SK-N-SH (cell line): ENCODE measurements around the gene CDH13. TPM values are rescaled to one million over a fixed set of nuclear protein-coding genes. Genes with fewer than 3 reads are reported as not detected.

Experiments used
- CTCF ChIA-PET: fragments of 300-600, 350-600 bp; formaldehyde crosslinking; extraction: SDS; loops from one replicate; lab custom pipeline; 2021; lab: Yijun Ruan, JAX
- POLR2A ChIA-PET: fragments of 350-600 bp; sonication (Branson Sonifier 250); formaldehyde crosslinking; extraction: SDS; loops from one replicate; lab custom pipeline; 2020; ENCODE audit warnings: antibody characterized with exemption, inconsistent platforms; lab: Yijun Ruan, JAX
- DNase-seq: peaks from one replicate; pipeline ENCODE4 v3.0.0; 2012
- H2AFZ ChIP-seq: fragments of 200-600 bp; sonication (generic); 2 replicates; pipeline ENCODE4 v1.8.1; 2016; ENCODE audit warnings: antibody characterized with exemption, mild to moderate bottlenecking, low read depth
- H3F3A ChIP-seq: fragments of 200-600 bp; sonication (generic); replicated peaks from 2 replicates; pipeline ENCODE3; 2016; ENCODE audit warnings: antibody characterized with exemption, mild to moderate bottlenecking; ENCODE audit not compliant: insufficient read depth
- H3K27ac ChIP-seq, 2 experiments: fragments of 200-500 bp in 1 of 2; fragments of 200-600 bp in 1 of 2; sonication (Bioruptor generic) in 1 of 2; sonication (generic), shearing (Covaris generic) in 1 of 2; 2 replicates each; pipeline versions ENCODE4 v1.5.1 to v1.6.1; 2014 to 2016; ENCODE audit warnings: low read depth in 2 of 2, inconsistent platforms in 1 of 2, low read length in 1 of 2, mild to moderate bottlenecking in 1 of 2, mixed read lengths in 1 of 2
- H3K27me3 ChIP-seq: fragments of 200-600 bp; sonication (generic), shearing (Covaris generic); 2 replicates; pipeline ENCODE4 v1.6.1; 2016; ENCODE audit warnings: mixed run types; ENCODE audit not compliant: insufficient read depth
- H3K36me3 ChIP-seq, 2 experiments: fragments of 200-500 bp in 1 of 2; fragments of 200-600 bp in 1 of 2; sonication (Bioruptor generic) in 1 of 2; sonication (generic) in 1 of 2; replicated peaks in 1 of 2; 2 replicates each; pipeline versions ENCODE3 to v1.5.1; 2014 to 2016; ENCODE audit warnings: low read length in 1 of 2, mild to moderate bottlenecking in 1 of 2; ENCODE audit not compliant: insufficient read depth in 2 of 2, control insufficient read depth in 1 of 2
- H3K4me1 ChIP-seq, 2 experiments: fragments of 200-500 bp in 1 of 2; fragments of 200-600 bp in 1 of 2; sonication (Bioruptor generic) in 1 of 2; sonication (generic), shearing (Covaris generic) in 1 of 2; 2 replicates each; pipeline versions ENCODE4 v1.5.1 to v1.6.1; 2014 to 2016; ENCODE audit warnings: low read depth in 1 of 2, low read length in 1 of 2, mixed run types in 1 of 2; ENCODE audit not compliant: insufficient read depth in 2 of 2, control insufficient read depth in 1 of 2
- H3K4me2 ChIP-seq: fragments of 200-600 bp; sonication (generic), shearing (Covaris generic); 2 replicates; pipeline ENCODE4 v1.6.1; 2017; ENCODE audit warnings: mixed run types
- H3K4me3 ChIP-seq, 2 experiments: fragments of 200-500 bp in 1 of 2; fragments of 200-600 bp in 1 of 2; sonication (Bioruptor generic) in 1 of 2; sonication (generic), shearing (Covaris generic) in 1 of 2; 2 replicates each; pipeline versions ENCODE4 v1.5.1 to v1.8.1; 2014 to 2016; ENCODE audit warnings: low read depth in 2 of 2, inconsistent platforms in 1 of 2, low read length in 1 of 2, mild to moderate bottlenecking in 1 of 2, mixed read lengths in 1 of 2, moderate library complexity in 1 of 2
- H3K79me2 ChIP-seq: fragments of 200-600 bp; sonication (generic); 2 replicates; pipeline ENCODE4 v1.8.1; 2017; ENCODE audit warnings: mild to moderate bottlenecking; ENCODE audit not compliant: insufficient read depth
- H3K9ac ChIP-seq: fragments of 200-600 bp; sonication (generic); 2 replicates; pipeline ENCODE4 v1.6.1; 2017; ENCODE audit warnings: mixed run types
- H3K9me2 ChIP-seq: fragments of 200-600 bp; sonication (generic); 2 replicates; pipeline ENCODE4 v1.6.1; 2017; ENCODE audit warnings: mixed run types
- H3K9me3 ChIP-seq: fragments of 200-600 bp; sonication (generic); 2 replicates; pipeline ENCODE4 v1.6.1; 2017; ENCODE audit warnings: mixed run types, mild to moderate bottlenecking, moderate library complexity
- H4K20me1 ChIP-seq: fragments of 200-600 bp; sonication (generic); 2 replicates; pipeline ENCODE4 v1.6.1; 2017; ENCODE audit warnings: mild to moderate bottlenecking, mixed run types; ENCODE audit not compliant: insufficient read depth
- CHD2 ChIP-seq: fragments of 150-350 bp; IDR thresholded peaks from 2 replicates; pipeline ENCODE4 v1.6.1; 2018; ENCODE audit warnings: low read length; ENCODE audit not compliant: partially characterized antibody
- EP300 ChIP-seq, 2 experiments: IDR thresholded peaks; 2 replicates each; pipeline versions ENCODE4 v1.4.0 to v1.6.1; 2012; ENCODE audit warnings: borderline replicate concordance in 1 of 2, low read depth in 1 of 2, low read length in 1 of 2
- FOSL2 ChIP-seq: IDR thresholded peaks from 2 replicates; pipeline ENCODE4 v1.4.0; 2012; ENCODE audit warnings: low read depth, mild to moderate bottlenecking, moderate library complexity, borderline replicate concordance
- FOXJ3 ChIP-seq: sonication (generic); formaldehyde crosslinking; IDR thresholded peaks from 2 replicates; pipeline ENCODE4 v1.5.1; 2020; ENCODE audit warnings: mild to moderate bottlenecking, missing genetic modification reagents
- GABPA ChIP-seq: IDR thresholded peaks from 2 replicates; pipeline ENCODE4 v1.4.0; 2012; ENCODE audit warnings: low read depth, mild to moderate bottlenecking
- GATA2 ChIP-seq: sonication (generic); formaldehyde crosslinking; IDR thresholded peaks from 2 replicates; pipeline ENCODE4 v1.5.0; 2020; ENCODE audit warnings: mild to moderate bottlenecking, missing genetic modification reagents
- JUND ChIP-seq: IDR thresholded peaks from 2 replicates; pipeline ENCODE4 v1.4.0; 2012
- POLR2AphosphoS5 ChIP-seq: IDR thresholded peaks from 2 replicates; pipeline ENCODE4 v1.6.1; 2012; ENCODE audit warnings: low read depth, low read length
- RCOR1 ChIP-seq: fragments of 150-350 bp; IDR thresholded peaks from 2 replicates; pipeline ENCODE4 v1.6.1; 2017; ENCODE audit warnings: antibody characterized with exemption, low read length
- RFX5 ChIP-seq: IDR thresholded peaks from 2 replicates; pipeline ENCODE4 v1.6.1; 2012; ENCODE audit warnings: mild to moderate bottlenecking, improper control_type of control experiment, low read length
- RXRA ChIP-seq: IDR thresholded peaks from 2 replicates; pipeline ENCODE4 v1.4.0; 2012; ENCODE audit warnings: low read depth, mild to moderate bottlenecking, borderline replicate concordance
- SMC3 ChIP-seq: IDR thresholded peaks from 2 replicates; pipeline ENCODE4 v1.6.1; 2012; ENCODE audit warnings: low read depth, low read length, improper control_type of control experiment
- WGBS: methylation state at CpG from one replicate; pipeline ENCODE4 v1.1.6; 2017; ENCODE audit warnings: low lambda C conversion rate; 5-methylcytosine and 5-hydroxymethylcytosine counted together
- polyA plus RNA-seq, 3 experiments: library from polyadenylated mRNA; depleted of rRNA; stranded (reverse); fragments of >200 nt; gene quantifications; 2 replicates each; pipeline ENCODE4 v1.2.3, GENCODE V29; 2012
- TF ChIP-seq, protein P1 (sequence below): IDR thresholded peaks from 2 replicates; pipeline ENCODE4; 2012
- TF ChIP-seq, protein P2 (sequence below): IDR thresholded peaks from 2 replicates; pipeline ENCODE4 v1.6.1; 2012; ENCODE audit warnings: mild to moderate bottlenecking, low read depth, low read length, moderate library complexity

Gene CDH13
- polyA plus RNA-seq, 1 of the 3 experiments (the other 2 are of a cell fraction): 93.0 TPM

DNA sequence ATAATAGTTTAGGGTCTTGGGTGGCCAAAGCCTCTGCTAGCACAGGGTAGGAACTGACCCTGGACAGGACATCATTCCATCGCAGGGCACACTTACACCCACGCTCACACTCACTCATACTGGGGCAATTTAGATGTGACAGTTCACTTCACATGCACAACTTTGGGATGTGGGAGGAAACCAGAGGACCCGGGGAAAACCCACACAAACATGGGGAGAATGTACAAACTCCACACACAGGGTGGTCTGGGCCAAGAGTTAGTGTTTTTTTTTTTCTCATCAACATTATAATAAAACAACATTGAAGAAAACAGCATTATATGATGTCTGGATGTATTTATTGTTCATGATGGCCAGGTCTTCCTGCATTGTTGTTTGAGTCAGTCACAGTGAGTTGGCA is 93.6 kb downstream of the CDH13 start:
- ChIA-PET CTCF (no interaction called here), POLR2A (no interaction called here)
- Histone ChIP-seq H3K4me3 (no peak overlapping the region), H3K27me3 (no peaks in the 10 kb centered on the region), H2AFZ (no peak overlapping the region), H3K9me3 (no peaks in the 10 kb centered on the region), H3K79me2 (no peaks in the 10 kb centered on the region), H3K9me2 (no peaks in the 10 kb centered on the region), H3K9ac (no peak overlapping the region), H3K4me2 (no peak overlapping the region), H4K20me1 (no peaks in the 10 kb centered on the region), H3K4me1 (no peaks in the 10 kb centered on the region), H3K27ac (no peak overlapping the region), H3F3A (no peaks in the 10 kb centered on the region), H3K36me3 (no peaks in the 10 kb centered on the region)
- no peak for DNase-seq
- no peak for TF ChIP-seq GATA2 (CRISPR knock-in tag)
- WGBS: 39% methylated on average over 3 of the region's 3 CpGs

DNA sequence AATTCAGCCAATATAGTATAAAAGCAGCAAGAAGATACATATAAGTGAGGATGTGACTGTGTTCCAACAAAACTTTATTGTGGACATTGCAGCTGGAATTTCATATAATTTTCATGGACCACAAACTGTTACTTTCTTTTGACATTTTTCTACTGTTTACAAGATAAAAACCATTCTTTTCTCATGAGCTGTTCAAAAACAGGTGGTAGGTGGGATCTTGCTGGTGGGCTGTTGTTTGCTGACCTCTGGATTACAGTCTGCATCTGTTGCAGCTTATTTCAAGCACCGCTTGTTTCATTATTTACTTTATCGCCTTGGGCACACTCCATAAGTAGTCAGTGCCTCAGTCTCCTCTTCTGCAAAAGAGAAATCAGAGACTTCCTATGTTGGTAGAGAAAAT is 99.5 kb downstream of the CDH13 start:
- no peaks in the 10 kb centered on the region; the same call in 1 of the 2 replicates for H3K79me2 ChIP-seq
- POLR2A ChIA-PET: no interaction called here

GRCh38 chr16:82728901-82729300 is 102.1 kb downstream of the CDH13 start:
- 59% methylated on average over 2 of the region's 2 CpGs for WGBS
- CTCF ChIA-PET: no interaction called here
- TF ChIP-seq, protein P1, sequence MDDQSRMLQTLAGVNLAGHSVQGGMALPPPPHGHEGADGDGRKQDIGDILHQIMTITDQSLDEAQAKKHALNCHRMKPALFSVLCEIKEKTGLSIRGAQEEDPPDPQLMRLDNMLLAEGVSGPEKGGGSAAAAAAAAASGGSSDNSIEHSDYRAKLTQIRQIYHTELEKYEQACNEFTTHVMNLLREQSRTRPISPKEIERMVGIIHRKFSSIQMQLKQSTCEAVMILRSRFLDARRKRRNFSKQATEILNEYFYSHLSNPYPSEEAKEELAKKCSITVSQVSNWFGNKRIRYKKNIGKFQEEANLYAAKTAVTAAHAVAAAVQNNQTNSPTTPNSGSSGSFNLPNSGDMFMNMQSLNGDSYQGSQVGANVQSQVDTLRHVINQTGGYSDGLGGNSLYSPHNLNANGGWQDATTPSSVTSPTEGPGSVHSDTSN: no peak
- TF ChIP-seq FOSL2 (no peak), GABPA (no peak), RFX5 (no peak), FOXJ3 (CRISPR knock-in tag) (no peak), POLR2AphosphoS5 (no peak), JUND (no peak), SMC3 (no peak)
- TF ChIP-seq, protein P2, sequence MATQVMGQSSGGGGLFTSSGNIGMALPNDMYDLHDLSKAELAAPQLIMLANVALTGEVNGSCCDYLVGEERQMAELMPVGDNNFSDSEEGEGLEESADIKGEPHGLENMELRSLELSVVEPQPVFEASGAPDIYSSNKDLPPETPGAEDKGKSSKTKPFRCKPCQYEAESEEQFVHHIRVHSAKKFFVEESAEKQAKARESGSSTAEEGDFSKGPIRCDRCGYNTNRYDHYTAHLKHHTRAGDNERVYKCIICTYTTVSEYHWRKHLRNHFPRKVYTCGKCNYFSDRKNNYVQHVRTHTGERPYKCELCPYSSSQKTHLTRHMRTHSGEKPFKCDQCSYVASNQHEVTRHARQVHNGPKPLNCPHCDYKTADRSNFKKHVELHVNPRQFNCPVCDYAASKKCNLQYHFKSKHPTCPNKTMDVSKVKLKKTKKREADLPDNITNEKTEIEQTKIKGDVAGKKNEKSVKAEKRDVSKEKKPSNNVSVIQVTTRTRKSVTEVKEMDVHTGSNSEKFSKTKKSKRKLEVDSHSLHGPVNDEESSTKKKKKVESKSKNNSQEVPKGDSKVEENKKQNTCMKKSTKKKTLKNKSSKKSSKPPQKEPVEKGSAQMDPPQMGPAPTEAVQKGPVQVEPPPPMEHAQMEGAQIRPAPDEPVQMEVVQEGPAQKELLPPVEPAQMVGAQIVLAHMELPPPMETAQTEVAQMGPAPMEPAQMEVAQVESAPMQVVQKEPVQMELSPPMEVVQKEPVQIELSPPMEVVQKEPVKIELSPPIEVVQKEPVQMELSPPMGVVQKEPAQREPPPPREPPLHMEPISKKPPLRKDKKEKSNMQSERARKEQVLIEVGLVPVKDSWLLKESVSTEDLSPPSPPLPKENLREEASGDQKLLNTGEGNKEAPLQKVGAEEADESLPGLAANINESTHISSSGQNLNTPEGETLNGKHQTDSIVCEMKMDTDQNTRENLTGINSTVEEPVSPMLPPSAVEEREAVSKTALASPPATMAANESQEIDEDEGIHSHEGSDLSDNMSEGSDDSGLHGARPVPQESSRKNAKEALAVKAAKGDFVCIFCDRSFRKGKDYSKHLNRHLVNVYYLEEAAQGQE: no peak

More for the DNA sequence above, 99.5 kb downstream of the CDH13 start:
- Histone ChIP-seq H3K27me3 (no peaks in the 10 kb centered on the region), H3F3A (no peaks in the 10 kb centered on the region), H3K9me2 (no peaks in the 10 kb centered on the region), H2AFZ (no peak overlapping the region), H3K9ac (no peak overlapping the region), H3K4me1 (no peaks in the 10 kb centered on the region), H3K36me3 (no peaks in the 10 kb centered on the region), H4K20me1 (no peaks in the 10 kb centered on the region), H3K4me3 (no peak overlapping the region), H3K27ac (no peak overlapping the region), H3K9me3 (peaks cover 9% of the 10 kb centered on the region; the same call in 1 of the 2 replicates), H3K4me2 (no peak overlapping the region)
- 51% methylated on average over 2 of the region's 2 CpGs for WGBS
- CTCF ChIA-PET: no interaction called here
- TF ChIP-seq EP300 (IDR thresholded peaks at IDR 0.05; ENCODE audit: borderline replicate concordance in 1 of 2, low read depth in 1 of 2, low read length in 1 of 2): no peak
- TF ChIP-seq, protein P2: no peak
- no peak for TF ChIP-seq RXRA
- TF ChIP-seq CHD2: no peak
- no peak for TF ChIP-seq GATA2 (CRISPR knock-in tag)
- TF ChIP-seq RCOR1: no peak
- DNase-seq: no peak

More at GRCh38 chr16:82728901-82729300, 102.1 kb downstream of the CDH13 start:
- no peak overlapping the region for H2AFZ ChIP-seq
- H3K27me3 ChIP-seq: no peaks in the 10 kb centered on the region
- no peaks in the 10 kb centered on the region for H3K9me2 ChIP-seq
- H3K4me2 ChIP-seq: no peak overlapping the region
- peaks cover 3% of the 10 kb centered on the region; the same call in 1 of the 2 replicates for H3K79me2 ChIP-seq
- no peaks in the 10 kb centered on the region; a peak in 1 of 4 replicates for H3K4me1 ChIP-seq
- no peaks in the 10 kb centered on the region for H3K36me3 ChIP-seq
- no peak for DNase-seq
- H3K9me3 ChIP-seq: peaks cover 9% of the 10 kb centered on the region; the same call in 1 of the 2 replicates
- no peaks in the 10 kb centered on the region for H4K20me1 ChIP-seq
- no peak overlapping the region for H3K4me3 ChIP-seq
- POLR2A ChIA-PET: no interaction called here
- no peak overlapping the region for H3K9ac ChIP-seq
- H3F3A ChIP-seq: no peaks in the 10 kb centered on the region
- H3K27ac ChIP-seq: no peak overlapping the region
